Skeletal muscle satellite cell (primary cell): ENCODE data around the gene DCP1A. TPM values are rescaled to one million over a fixed set of nuclear protein-coding genes. Genes with fewer than 3 reads are reported as not detected.

Experiments
- small RNA-seq: library from RNA; depleted of rRNA; stranded (forward); fragments of <200 nt; gene quantifications from one replicate; pipeline ENCODE3, GENCODE V24; 2012

DCP1A gene

Small RNA genes lying within 50 kb of the gene (small RNA-seq; reads per million reads assigned to genes)
- gene RF00019, result not detected
- gene RF00212, result not detected
- not detected for gene RF00568
